22Rv1 (cell line): ENCODE results near the gene DEFB125.
"Not testable (repeated sequence)": the region's sequence is repeated elsewhere in the genome, so short reads cannot be mapped to it uniquely, and the experiment has no call there.

Source experiments
- CTCF ChIP-seq: fragments of 450-650 bp; IDR thresholded peaks from 2 replicates; pipeline ENCODE4 v1.5.1; 2017; ENCODE audit warnings: mild to moderate bottlenecking
- ZFX ChIP-seq: fragments of 450-650 bp; IDR thresholded peaks from 2 replicates; pipeline ENCODE4 v1.6.1; 2017; ENCODE audit warnings: antibody characterized with exemption, borderline replicate concordance

- not testable (repeated sequence) for TF ChIP-seq CTCF, ZFX
Measured at GRCh38 chr20:97691-98090, 10.2 kb downstream of the DEFB125 start.
